ENCODE results near the gene SKIC8.

SKIC8 gene

GRCh38 chr15:78321786-78322185 lies 22.4 kb upstream of the SKIC8 start:
- DNase-seq: no peak

GRCh38 chr15:78321041-78321570 lies 21.7 kb upstream of the SKIC8 start:
- DNase-seq: no peak

GRCh38 chr15:78320183-78320582 lies 20.8 kb upstream of the SKIC8 start:
- no peak for DNase-seq

- DNase-seq: no peak
These were observed 20.2 kb upstream of the SKIC8 start for GRCh38 chr15:78319588-78319987.

GRCh38 chr15:78317145-78317836 lies 17.9 kb upstream of the SKIC8 start:
- DNase-seq: no peak

- DNase-seq: peak; percentile 29
These were observed 17.1 kb upstream of the SKIC8 start for GRCh38 chr15:78316283-78317083.

GRCh38 chr15:78315686-78316282 lies 16.4 kb upstream of the SKIC8 start:
- DNase-seq: peak; percentile 24

- no peak for DNase-seq
These were observed 14.8 kb upstream of the SKIC8 start for GRCh38 chr15:78314181-78314581.

- DNase-seq: no peak
These were observed 14.0 kb upstream of the SKIC8 start for GRCh38 chr15:78313383-78313782.

- no peak for DNase-seq
These were observed 13.5 kb upstream of the SKIC8 start for GRCh38 chr15:78312957-78313356.

- no peak for DNase-seq
These were observed 13.1 kb upstream of the SKIC8 start for GRCh38 chr15:78312536-78312935.

- DNase-seq: no peak
These were observed 11.9 kb upstream of the SKIC8 start for GRCh38 chr15:78311292-78311691.

- DNase-seq: peak; percentile 16
These were observed 9.1 kb upstream of the SKIC8 start for GRCh38 chr15:78308422-78309032.

GRCh38 chr15:78307976-78308375 lies 8.6 kb upstream of the SKIC8 start:
- DNase-seq: no peak

GRCh38 chr15:78306176-78306774 lies 6.9 kb upstream of the SKIC8 start:
- DNase-seq: no peak

GRCh38 chr15:78304216-78305066 lies 5.0 kb upstream of the SKIC8 start:
- no peak for DNase-seq

GRCh38 chr15:78302579-78303312 lies 3.3 kb upstream of the SKIC8 start:
- no peak for DNase-seq

- no peak for DNase-seq
These were observed 2.4 kb upstream of the SKIC8 start for GRCh38 chr15:78301828-78302227.

GRCh38 chr15:78301326-78301725 lies 1.9 kb upstream of the SKIC8 start:
- no peak for DNase-seq

- no peak for DNase-seq
These were observed 7.2 kb downstream of the SKIC8 start for GRCh38 chr15:78292219-78292618.

- no peak for DNase-seq
These were observed 7.7 kb downstream of the SKIC8 start for GRCh38 chr15:78291698-78292097.
